Midbrain (tissue), 1 donor: ENCODE results near the gene CHPT1.
A peak's percentile ranks its signal among the peaks of the same experiment; 100 is the strongest.
"Not testable (repeated sequence)": the region's sequence is repeated elsewhere in the genome, so short reads cannot be mapped to it uniquely, and the experiment has no call there.

Source experiments
- DNase-seq: peaks from one replicate; lab custom pipeline; 2025; lab: John Stamatoyannopoulos, UW

Gene CHPT1

DNA sequence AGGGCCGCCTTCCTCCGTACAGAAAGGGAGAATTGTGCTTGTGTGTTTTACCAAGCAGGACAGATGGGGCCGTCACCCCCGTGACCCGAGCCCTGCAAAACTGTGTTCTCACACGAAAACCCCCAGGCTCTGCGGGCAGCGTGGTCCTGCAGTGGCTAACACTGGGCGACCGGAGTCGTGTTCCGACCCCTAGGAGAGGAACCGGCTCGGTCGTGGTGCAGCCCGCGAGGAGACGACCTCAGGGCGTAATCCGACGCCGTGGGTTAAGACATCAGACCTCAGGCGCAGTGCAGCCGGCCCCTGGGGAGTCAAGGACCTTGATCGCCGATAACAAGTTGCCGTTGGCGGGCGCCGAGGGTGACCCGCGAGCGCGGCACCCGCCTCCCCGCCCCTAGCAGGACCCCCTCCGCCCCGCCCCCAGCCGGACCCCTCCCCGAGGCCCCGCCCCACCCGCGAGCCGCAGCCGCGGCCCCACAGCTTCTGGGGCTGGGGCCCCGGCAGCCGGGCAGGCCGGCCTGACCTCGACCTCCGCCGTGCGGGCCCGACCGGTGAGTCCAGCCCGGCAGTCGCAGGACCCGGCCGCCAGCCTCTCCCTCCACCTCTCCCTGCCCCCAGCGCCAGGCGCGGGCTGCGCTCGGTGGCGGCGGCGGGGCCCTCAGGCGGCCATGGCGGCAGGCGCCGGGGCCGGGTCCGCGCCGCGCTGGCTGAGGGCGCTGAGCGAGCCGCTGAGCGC lies at the start of gene CHPT1:
Gene CHPT1 (plus strand): TSS at position 444 of the 733 bp plus-strand sequence. CDS start 222 bp downstream, at position 666.
- peak; percentile 70 for DNase-seq

DNA sequence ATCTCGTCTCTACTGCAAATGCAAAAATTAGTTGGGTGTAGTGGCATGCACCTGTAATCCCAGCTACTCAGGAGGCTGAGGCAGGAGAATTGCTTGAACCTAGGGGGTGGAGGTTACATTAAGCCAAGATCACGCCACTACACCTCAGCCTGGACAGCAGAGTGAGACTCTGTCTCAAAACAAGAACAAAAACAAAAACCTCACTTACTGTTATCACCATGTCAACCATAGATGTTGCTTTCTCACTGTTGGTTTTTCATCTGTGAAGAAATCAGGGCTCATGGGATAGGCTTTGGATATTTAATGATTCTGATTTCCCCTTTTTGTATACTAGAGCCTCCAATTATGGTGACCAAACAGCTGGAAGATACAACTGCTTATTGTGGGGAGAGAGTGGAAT lies 49.7 kb upstream of the CHPT1 start:
- no peak for DNase-seq

- DNase-seq: no peak
These were observed 49.2 kb upstream of the CHPT1 start for GRCh38 chr12:101648195-101648594.

DNA sequence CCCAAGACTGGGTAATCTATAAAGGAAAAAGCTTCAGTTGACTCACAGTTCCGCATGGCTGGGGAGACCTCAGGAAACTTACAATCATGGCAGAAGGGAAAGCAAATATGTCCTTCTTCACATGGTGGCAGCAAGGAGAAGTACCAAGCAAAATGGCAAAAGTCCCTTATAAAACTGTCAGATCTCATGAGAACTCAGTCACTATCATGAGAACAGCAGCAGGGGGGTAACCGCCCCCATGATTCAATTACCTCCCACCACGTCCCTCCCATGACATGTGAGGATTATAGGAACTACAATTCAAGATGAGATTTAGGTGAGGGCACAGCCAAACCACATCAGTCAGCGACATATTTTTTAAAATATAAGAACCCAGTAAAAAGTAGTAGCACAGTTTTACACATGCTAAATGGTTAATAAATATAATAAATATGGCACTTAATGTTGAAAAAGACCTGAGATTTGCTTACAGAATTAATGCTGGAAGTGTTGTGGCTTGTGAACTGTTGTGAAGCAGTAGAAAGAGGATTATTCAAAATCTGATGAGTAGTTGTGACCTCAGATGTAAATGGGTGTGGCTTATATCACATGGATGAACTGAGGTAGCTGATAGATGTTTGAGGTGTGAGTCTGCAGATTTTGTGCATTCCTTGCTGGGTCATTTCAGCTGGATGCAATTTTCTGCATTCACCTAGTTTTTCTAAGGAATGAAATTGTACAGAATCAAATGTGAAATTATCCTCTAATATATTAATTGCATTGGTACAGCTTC lies 46.9 kb upstream of the CHPT1 start:
- no peak for DNase-seq

GRCh38 chr12:101653030-101653429 lies 44.4 kb upstream of the CHPT1 start:
- DNase-seq: no peak

DNA sequence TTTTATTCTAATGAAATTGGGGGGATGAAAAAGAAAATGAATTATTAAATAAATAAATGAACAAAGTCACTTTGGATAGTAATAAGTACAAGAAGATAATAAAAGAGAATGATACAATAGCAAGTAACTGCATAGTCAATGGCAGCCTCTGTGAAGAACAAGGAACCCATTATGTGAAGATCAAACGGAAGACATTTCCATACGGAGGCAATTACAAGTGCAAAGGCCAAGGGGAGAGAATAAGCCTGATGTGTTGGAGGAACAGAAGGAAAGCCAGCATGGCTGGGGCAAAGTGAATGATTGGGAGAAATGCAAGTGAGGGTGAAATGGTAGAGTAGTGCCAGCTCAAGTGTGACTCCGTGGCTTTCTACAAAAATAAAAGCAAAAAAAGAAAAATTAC lies 43.9 kb upstream of the CHPT1 start:
- DNase-seq: no peak

DNA sequence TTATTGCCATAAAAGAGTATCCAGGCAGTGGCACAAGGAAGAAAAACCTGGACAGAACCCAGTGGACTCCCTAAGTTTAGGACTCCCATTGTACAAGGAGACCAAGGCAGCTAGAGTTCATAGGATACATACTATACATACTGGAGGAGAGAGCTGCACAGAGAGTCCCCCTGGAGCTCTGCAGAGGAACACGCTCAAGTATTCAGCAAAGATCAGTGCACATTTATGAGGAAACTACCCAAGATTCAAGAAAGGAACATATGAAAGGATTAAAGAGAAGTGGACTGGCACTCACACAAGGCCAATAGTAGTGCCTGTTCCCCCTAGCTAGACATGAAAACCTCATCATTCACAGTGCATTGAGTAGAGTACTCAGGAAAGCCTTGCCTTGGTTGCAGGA lies 43.0 kb upstream of the CHPT1 start:
- no peak for DNase-seq

DNA sequence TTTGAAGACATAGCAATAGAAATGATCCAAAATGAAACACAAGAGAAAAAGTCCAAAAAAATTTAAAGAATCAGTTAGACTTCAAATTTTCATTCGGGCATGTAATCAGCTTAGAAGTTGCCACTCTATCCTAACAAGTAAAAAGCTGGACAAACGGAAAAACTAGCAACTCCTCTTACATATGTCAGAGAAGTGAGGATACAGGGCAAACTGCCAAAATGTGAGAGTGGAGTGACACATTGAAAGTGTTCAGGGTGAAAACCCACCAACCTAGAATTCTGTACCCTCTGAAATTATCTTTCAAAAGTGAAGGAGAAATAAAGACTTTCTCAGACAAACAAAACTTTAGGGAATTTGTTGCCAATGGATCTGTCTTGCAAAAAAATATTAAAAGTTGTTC lies 42.0 kb upstream of the CHPT1 start:
- no peak for DNase-seq

GRCh38 chr12:101660662-101661061 lies 36.8 kb upstream of the CHPT1 start:
- not testable (repeated sequence) for DNase-seq

- no peak for DNase-seq
These were observed 34.1 kb upstream of the CHPT1 start for GRCh38 chr12:101663298-101663697.

- no peak for DNase-seq
These were observed 32.4 kb upstream of the CHPT1 start for GRCh38 chr12:101664992-101665391.

DNA sequence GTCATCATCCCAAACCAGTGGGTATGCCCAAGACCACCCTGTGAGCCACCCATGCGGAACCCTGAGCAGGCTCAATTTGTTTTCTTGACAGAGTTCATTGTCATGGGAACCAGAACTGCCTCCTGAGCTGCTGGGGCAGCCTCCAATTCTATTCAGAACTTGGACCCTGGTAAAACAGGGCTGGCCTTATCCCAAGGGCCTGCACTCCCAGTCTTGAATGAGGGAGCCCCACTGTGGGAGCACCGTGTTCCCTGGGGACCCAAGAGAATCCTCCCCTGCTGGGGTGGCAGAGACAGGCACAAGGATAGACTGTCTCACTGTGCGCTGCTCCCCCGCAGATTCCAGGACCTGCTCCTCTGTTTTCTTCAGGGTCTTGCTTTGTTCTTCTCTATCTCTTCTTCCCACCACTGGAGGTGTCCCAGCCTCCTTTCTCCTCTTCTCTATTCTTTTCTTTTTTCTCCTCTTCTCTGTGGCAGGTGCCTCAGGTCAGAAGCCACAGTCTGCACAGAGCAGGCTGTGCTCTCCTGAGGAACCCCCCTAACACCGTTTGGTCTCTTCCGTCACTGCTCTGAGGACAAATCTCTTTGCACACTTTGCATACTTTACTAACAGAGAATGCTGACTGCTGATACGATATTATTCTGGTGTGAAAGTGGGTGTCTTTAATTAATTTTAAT lies 31.2 kb upstream of the CHPT1 start:
- peak; percentile 51 for DNase-seq

- DNase-seq: no peak
These were observed 29.8 kb upstream of the CHPT1 start for GRCh38 chr12:101667591-101667990.

DNA sequence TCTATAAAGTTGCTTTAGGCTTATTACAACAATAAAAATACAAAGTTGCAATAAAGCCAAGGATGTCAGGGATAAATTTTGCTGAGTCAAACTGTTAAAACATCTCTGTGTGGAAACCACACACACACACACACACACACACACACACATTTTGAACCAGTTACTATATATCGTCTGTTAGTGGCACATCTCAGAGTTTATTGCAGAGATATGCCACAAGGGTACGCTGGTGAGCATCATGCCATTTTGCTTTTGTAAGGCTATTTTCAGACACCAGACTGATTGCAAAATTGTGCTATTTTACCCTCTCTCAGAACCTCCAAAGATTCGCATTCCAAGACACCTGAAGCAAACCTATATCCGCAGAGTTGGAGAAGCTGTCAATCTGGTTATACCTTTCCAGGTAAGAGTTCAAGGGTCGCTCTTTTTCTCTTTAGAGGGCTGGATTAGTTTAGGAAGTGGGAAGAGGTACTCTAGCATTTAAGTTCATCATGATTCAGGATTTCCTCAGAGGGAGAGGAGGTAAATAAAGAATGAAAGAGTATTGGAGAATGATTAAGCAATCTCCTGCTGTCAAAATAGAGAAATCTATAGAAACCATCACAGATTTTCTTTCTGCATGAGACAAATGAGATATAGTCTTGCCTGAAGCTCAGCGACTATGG lies 27.3 kb upstream of the CHPT1 start:
- peak; percentile 41 for DNase-seq

DNA sequence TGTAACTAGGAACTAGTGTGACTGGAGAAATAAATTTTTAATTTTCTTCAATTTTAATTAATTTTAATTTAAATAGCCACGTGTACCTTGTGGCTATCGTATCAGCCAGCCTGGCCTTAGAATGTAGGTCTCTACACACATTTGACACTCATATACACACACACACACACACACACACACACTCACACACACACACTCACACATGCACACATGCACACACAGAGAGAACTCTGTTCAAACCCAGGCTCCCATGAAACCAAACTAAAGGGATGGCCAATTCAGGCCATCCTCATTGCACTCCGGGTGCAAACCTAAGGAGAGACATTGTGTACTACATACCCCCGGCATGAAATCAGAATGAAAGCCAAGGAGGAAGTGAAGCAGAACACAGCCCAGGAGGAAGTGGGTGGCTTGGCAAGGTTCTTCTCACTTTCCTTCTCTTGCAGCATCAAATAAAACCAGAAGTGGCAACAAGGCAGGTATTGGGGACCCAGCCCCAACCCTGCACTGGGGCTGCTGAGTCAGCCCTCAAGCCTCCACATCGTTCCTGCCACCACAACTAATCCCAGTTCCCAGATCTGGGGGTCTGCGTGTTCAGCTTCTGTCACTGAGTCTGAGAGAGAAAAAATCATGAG lies 26.2 kb upstream of the CHPT1 start:
- DNase-seq: peak; percentile 33

- no peak for DNase-seq
These were observed 25.6 kb upstream of the CHPT1 start for GRCh38 chr12:101671833-101672232.

GRCh38 chr12:101675555-101675954 lies 21.9 kb upstream of the CHPT1 start:
- no peak for DNase-seq

DNA sequence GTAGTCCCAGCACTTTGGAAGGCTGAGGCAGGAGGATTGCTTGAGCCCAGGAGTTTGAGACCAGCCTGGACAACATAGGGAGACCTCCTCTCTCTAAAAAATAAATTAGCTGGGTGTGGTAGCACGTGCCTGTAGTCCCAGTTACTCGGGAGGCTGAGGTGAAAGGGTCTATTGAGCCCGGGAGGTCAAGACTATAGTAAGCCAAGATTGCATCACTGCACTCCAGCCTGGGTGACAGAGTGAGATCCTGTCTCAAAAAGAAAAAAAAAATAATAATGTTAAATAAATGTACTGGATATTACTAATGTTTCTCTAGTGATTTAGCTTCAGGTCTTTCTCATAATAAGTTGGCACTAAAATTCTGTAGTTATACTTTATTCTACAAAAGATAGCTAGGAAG lies 20.9 kb upstream of the CHPT1 start:
- DNase-seq: not testable (repeated sequence)

- DNase-seq: no peak
These were observed 19.4 kb upstream of the CHPT1 start for GRCh38 chr12:101678081-101678480.

DNA sequence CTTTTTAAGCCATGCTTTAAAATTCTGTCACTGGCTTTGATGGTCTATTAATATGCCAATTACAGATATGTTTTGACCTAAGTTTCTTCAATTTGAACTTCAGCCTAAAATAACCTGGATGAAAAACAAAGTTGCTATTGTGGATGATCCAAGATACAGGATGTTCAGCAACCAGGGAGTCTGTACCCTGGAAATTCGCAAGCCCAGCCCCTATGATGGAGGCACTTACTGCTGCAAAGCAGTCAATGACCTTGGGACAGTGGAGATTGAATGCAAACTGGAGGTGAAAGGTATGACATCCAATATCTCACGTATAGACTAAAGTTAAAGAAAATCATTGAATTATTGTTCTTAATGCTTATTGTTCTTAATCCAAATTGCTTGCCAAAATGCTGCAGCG lies 17.2 kb upstream of the CHPT1 start:
- DNase-seq: no peak

DNA sequence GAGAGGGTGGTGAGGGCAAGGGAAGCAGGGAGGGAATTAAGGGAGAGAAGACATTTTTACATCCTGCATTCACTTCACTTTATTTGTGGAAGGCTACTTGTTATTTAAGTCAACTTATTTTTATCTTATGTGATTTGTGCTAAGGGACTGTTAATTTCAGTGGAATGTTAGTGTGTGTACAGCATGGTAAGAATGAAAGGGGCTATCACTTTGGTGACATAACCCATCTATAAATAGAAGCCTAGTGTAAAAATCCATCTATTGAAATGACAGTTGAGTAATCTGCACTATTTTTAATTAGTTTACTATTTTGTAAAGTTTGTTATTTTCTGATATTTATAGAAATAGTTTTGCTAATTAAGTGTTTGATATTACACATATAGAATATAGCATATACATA lies 16.8 kb upstream of the CHPT1 start:
- DNase-seq: no peak

DNA sequence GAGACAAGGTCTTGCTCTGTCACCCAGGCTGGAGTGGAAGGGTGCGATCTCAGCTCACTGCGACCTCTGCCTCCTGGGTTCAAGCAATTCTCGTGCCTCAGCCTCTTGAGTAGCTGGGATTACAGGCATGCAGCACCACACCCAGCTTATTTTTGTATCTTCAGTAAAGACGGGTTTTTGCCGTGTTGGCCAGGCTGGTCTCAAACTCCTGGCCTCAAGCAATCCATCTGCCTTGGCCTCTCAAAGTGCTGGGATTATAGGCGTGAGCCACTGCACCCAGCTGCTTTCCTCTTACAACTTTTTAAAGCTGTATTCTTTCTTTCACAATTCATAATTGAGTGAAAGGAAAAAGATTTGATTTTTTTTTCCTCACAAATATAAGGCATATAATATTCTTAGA lies 15.8 kb upstream of the CHPT1 start:
- DNase-seq: not testable (repeated sequence)
